ENCODE measurements around the gene GCLC.
"Not testable (repeated sequence)": the region's sequence is repeated elsewhere in the genome, so short reads cannot be mapped to it uniquely, and the experiment has no call there.

The GCLC gene

DNA sequence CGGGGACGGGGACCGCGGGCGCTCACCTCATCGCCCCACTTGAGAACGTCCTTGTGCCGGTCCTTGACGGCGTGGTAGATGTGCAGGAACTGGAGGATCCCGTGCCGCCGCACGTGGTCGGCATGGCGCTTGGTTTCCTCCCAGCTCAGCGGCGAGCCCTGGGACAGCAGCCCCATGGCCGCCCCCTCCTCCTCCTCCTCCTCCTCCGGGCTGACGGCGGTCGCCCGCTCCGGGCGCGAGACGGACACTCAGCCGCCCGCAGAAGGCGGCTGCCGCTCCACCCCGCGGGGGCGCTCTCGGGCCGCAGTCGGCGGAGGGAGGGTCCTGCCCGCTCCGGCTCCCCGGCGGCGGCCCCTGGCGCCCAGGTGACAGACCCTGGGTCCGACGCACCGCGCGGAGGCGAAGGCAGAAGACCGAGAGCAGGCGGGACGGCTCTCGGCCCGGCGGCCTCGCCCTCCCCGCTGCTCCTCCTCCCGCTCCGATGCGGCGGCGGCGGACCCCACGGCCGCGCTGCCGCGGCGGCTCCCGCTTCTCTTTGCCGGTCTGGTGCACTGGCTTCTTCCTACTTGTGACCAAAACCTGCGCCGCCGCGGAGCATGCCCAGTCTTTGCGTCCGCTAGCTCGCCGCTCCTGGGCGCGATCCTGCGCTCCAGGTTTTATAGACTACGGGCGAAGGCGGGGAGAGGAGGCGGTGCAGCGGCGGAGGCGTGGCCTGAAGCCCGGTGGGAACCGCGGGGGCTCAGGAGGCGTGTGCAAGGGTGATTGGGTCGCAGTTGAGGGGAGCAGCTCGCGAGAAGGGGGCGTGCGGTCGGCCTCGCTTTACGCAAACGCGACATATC, at the start of gene GCLC:
GCLC (minus strand) TSS at position 632 of the 839 bp plus-strand sequence; CDS start at position 176, 456 bp downstream.
- DNase-seq (ENCODE audit: low read depth in 2 of 2, low spot score in 1 of 2) = peak; percentile 72 to 82

- no peak for DNase-seq (ENCODE audit: low read depth in 2 of 2, low spot score in 1 of 2)
These were observed 49.7 kb upstream of the GCLC start for GRCh38 chr6:53594596-53594995.

DNA sequence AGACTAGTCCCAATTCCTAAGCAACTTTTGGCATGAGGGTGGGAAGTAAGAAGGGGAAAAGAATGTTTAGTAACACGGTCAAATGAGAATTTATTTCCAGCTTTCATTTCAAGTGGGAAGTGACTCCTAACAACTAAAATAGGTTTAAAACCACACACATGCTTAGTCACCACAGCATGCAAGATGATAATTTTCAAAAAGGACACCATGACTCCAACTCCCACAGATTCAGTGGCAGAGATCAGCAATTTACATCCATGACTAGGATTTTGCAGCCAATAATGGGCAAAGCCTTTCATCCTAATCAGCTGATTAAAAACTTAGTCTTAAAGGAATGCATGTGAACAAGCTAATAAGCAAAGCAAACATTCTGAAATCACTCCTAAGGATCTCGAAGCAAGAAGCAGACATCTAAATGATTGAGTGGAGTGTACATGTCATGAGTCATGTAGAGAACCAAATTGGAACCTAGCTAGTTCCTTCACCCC, 48.1 kb upstream of the GCLC start:
- no peak for DNase-seq (ENCODE audit: low read depth in 2 of 2, low spot score in 1 of 2)

DNA sequence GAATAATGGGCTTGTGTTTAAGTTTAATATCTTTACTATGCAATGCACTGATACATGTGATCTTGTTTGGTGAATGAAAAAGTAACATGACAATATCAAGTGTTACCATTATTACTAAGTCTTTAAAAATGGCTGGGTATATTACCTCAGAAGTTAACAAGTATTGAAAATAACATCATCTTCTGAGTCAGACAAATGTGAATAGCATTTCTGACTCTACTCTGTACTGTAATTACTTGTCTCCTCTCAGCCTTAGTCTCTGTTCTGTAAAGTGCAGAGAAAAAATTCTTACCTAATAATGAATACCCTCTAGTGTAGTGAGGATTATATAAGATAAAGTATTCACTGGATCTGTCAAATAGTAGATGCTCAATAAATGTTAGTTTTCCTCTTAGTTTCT, 47.0 kb upstream of the GCLC start:
- DNase-seq (ENCODE audit: low read depth in 2 of 2, low spot score in 1 of 2) = no peak

- DNase-seq (ENCODE audit: low read depth in 2 of 2, low spot score in 1 of 2) = no peak
These were observed 44.1 kb upstream of the GCLC start for GRCh38 chr6:53588816-53589509.

DNA sequence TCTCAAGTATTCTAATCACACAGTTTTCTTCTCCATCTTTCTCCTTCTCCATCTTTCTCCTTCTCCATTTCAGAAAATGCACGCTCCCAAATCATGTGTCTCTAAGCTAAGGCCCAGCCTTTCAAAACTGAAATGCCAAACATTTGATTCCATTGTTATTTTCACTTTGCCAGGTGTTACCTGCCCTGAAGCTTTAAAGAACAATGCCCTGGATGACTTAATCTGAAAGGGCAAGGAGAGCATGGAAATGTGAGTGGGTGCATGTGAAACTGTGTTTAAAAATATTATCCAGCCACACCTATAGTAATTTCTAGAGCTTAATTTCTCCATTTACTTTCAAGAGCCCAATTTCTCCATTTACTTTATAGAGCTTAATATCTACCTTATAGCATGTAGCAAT, 42.4 kb upstream of the GCLC start:
- DNase-seq (ENCODE audit: low read depth in 2 of 2, low spot score in 1 of 2) = no peak

- no peak for DNase-seq (ENCODE audit: low read depth in 2 of 2, low spot score in 1 of 2)
These were observed 40.5 kb upstream of the GCLC start for GRCh38 chr6:53585208-53585900.

- no peak for DNase-seq (ENCODE audit: low read depth in 2 of 2, low spot score in 1 of 2)
These were observed 39.8 kb upstream of the GCLC start for GRCh38 chr6:53584726-53585125.

GRCh38 chr6:53583451-53583850, 38.5 kb upstream of the GCLC start:
- DNase-seq (ENCODE audit: low read depth in 2 of 2, low spot score in 1 of 2) = no peak

DNA sequence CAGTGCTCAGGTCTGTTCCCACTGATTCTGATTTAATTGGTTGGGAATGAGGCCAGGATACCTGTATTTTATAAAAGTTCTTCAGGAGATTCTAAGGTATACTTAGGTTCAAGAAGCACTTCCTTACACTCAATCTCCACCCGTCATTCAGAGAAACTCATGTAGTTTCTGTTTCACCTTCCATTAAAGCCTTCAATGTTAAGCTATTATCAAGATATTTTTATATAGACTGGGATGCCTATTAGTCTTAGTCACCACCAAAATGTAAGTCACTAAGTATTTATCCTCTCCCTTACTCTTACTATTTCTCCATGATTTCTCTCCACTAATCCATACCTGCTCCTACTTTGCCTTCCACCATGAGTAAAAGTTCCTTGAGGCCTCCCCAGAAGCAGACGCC, 38.1 kb upstream of the GCLC start:
- no peak for DNase-seq (ENCODE audit: low read depth in 2 of 2, low spot score in 1 of 2)

DNA sequence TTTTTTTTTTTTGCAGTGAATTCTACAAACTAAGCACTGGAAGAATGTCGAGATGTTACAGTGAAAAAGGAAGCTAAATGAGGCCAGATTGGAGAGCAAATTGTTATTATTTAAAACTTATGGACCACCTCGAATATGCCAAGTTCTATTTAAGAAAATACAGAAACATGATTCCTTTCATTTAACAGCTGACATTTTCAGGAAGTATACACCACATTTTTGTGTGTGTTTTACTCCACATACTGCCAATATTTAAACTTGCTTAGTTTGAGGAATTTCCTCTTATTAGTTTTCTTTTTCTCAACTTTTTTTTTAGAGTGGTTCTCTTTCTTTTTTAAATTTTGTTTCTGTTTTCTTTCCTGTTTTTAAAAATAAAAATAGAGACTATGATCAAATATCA, 37.0 kb upstream of the GCLC start:
- DNase-seq (ENCODE audit: low read depth in 2 of 2, low spot score in 1 of 2) = no peak

- no peak for DNase-seq (ENCODE audit: low read depth in 2 of 2, low spot score in 1 of 2)
These were observed 36.4 kb upstream of the GCLC start for GRCh38 chr6:53581173-53581773.

- DNase-seq (ENCODE audit: low read depth in 2 of 2, low spot score in 1 of 2) = no peak
These were observed 34.4 kb upstream of the GCLC start for GRCh38 chr6:53579338-53579737.

GRCh38 chr6:53578371-53578770, 33.5 kb upstream of the GCLC start:
- DNase-seq (ENCODE audit: low read depth in 2 of 2, low spot score in 1 of 2) = no peak

GRCh38 chr6:53573299-53573698, 28.4 kb upstream of the GCLC start:
- no peak for DNase-seq (ENCODE audit: low read depth in 2 of 2, low spot score in 1 of 2)

DNA sequence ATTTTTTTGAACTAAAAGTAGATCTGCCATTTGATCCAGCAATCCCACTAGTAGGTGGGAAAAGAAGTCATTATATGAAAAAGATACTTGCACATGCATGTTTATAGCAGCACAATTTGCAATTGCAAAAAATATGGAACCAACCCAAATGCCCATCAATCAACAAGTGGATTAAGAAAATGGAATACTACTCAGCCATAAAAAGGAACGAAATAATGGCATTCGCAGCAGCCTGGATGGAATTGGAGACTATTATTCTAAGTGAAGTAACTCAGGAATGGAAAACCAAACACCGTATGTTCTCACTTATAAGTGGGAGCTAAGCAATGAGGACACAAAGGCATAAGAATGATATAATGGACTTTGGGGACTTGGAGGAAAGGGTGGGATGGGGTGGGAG, 27.5 kb upstream of the GCLC start:
- not testable (repeated sequence) for DNase-seq (ENCODE audit: low read depth in 2 of 2, low spot score in 1 of 2)

GRCh38 chr6:53568776-53569616, 24.1 kb upstream of the GCLC start:
- no peak for DNase-seq (ENCODE audit: low read depth in 2 of 2, low spot score in 1 of 2)

- DNase-seq (ENCODE audit: low read depth in 2 of 2, low spot score in 1 of 2) = no peak
These were observed 22.8 kb upstream of the GCLC start for GRCh38 chr6:53567701-53568100.

DNA sequence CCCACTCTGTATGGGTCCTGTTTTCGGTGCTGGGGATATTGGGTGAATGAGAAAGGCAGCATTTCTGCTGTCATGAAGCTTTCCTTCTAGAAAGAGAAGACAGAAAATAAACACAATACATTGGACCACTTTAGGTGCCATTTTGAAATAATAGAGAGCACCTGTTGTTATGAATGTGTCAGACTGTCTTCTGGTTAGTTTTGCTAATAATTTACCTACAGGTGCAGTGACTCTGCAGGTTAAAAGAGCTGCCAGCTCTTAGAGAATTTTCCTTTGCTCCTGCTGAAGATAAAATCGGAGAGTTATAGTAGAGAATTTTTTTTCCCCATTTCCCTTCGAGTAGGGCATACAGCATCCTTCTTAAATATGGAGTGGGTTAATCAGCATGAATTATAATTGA, 21.9 kb upstream of the GCLC start:
- no peak for DNase-seq (ENCODE audit: low read depth in 2 of 2, low spot score in 1 of 2)

DNA sequence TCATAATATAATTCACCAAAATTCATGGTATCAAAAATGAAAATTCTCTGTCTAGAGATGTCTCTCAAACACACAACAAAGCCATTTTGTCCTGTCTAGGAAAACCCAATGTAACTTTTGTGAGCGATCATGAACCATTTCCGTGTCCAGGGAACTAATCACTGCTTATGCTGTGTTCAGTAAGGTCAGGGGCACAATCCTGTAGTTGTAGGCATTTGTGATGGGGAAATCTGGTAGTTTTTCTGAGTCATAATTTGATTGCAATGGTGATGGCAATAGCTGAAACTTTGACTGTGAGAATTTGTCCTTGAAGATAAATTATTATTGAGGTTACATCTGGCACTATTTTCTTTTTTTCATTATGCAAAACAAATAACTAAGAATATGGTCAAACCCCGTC, 21.0 kb upstream of the GCLC start:
- DNase-seq (ENCODE audit: low read depth in 2 of 2, low spot score in 1 of 2) = no peak

All from stimulated activated CD8-positive, alpha-beta memory T cell treated with anti-CD3 and anti-CD28 coated beads, Interleukin-4, amount 100 ng/mL, for 4 hours (primary cell).